Measurements from ENCODE around the gene VSX1.

Gene VSX1

GRCh38 chr20:25037288-25038102 lies 44.4 kb downstream of the VSX1 start:
- 0 out of 22 replicates have a peak, but pooled peaks cover 0 to 3% (median 0%) of the 10 kb centered on the region in 11 experiments for H3K9me3 ChIP-seq (replicated peaks in 1 of 11)
- peak overlapping the region; percentile 30 to 80 (median 71); a peak in 18 of 22 replicates for H3K9ac ChIP-seq

GRCh38 chr20:25036331-25036936 lies 45.5 kb downstream of the VSX1 start:
- Histone ChIP-seq H3K4me2 (peak overlapping the region; percentile 77 to 97 (median 91)), H3K27ac (peak overlapping the region; percentile 69 to 86 (median 79); a peak in 21 of 22 replicates), H3K9me3 (replicated peaks in 1 of 11) (0 out of 22 replicates have a peak, but pooled peaks cover 0 to 6% (median 0%) of the 10 kb centered on the region in 11 experiments), H4K20me1 (peaks cover 0 to 5% (median 0%) of the 10 kb centered on the region in 11 experiments; a peak in 4 of 22 replicates), H3K27me3 (no peaks in the 10 kb centered on the region), H3K36me3 (peaks cover 0 to 19% (median 13%) of the 10 kb centered on the region in 11 experiments; a peak in 13 of 22 replicates), H3K4me1 (peaks cover 57 to 94% (median 84%) of the 10 kb centered on the region in 10 experiments), H3K9ac (peak overlapping the region; percentile 65 to 80 (median 71)), H3K4me3 (peak overlapping the region; percentile 19 to 56 (median 42); a peak in 18 of 20 replicates)
- TF ChIP-seq Cebpa-rat (IDR thresholded peaks at IDR 0.05), result no peak

More at GRCh38 chr20:25037288-25038102, 44.4 kb downstream of the VSX1 start:
- peaks cover 0 to 5% (median 0%) of the 10 kb centered on the region in 11 experiments; a peak in 4 of 22 replicates for H4K20me1 ChIP-seq
- no peak for TF ChIP-seq Cebpa-rat (IDR thresholded peaks at IDR 0.05)
- H3K4me2 ChIP-seq, result peak overlapping the region; percentile 77 to 97 (median 91)
- peaks cover 0 to 10% (median 5%) of the 10 kb centered on the region in 11 experiments; a peak in 12 of 22 replicates for H3K36me3 ChIP-seq
- H3K4me1 ChIP-seq, result peaks cover 68 to 100% (median 95%) of the 10 kb centered on the region in 10 experiments
- no peaks in the 10 kb centered on the region for H3K27me3 ChIP-seq
- peak overlapping the region; percentile 69 to 86 (median 79); a peak in 21 of 22 replicates for H3K27ac ChIP-seq
- H3K4me3 ChIP-seq, result peak overlapping the region in 8 of 10 experiments; percentile 19 to 56 (median 44); a peak in 11 of 20 replicates

GRCh38 chr20:25035921-25036320 lies 46.0 kb downstream of the VSX1 start:
- Histone ChIP-seq H3K9me3 (replicated peaks in 1 of 11) (0 out of 22 replicates have a peak, but pooled peaks cover 0 to 6% (median 0%) of the 10 kb centered on the region in 11 experiments), H3K9ac (peak overlapping the region; percentile 65 to 80 (median 71); a peak in 21 of 22 replicates), H3K27me3 (no peaks in the 10 kb centered on the region), H4K20me1 (peaks cover 0 to 5% (median 0%) of the 10 kb centered on the region in 11 experiments; a peak in 4 of 22 replicates), H3K4me3 (peak overlapping the region; percentile 19 to 56 (median 42); a peak in 17 of 20 replicates), H3K27ac (peak overlapping the region; percentile 69 to 86 (median 79); a peak in 21 of 22 replicates), H3K4me2 (peak overlapping the region; percentile 77 to 97 (median 91)), H3K4me1 (peaks cover 57 to 89% (median 79%) of the 10 kb centered on the region in 10 experiments), H3K36me3 (peaks cover 0 to 22% (median 18%) of the 10 kb centered on the region in 11 experiments; a peak in 17 of 22 replicates)
- TF ChIP-seq Cebpa-rat (IDR thresholded peaks at IDR 0.05), result no peak

- no peak overlapping the region for H3K9ac ChIP-seq
- peaks cover 0 to 8% (median 0%) of the 10 kb centered on the region in 11 experiments; a peak in 3 of 22 replicates for H4K20me1 ChIP-seq
- H3K4me2 ChIP-seq, result peak overlapping the region in 7 of 11 experiments; percentile 5 to 97 (median 77); a peak in 9 of 22 replicates
- H3K36me3 ChIP-seq, result peaks cover 18 to 42% (median 36%) of the 10 kb centered on the region in 11 experiments; a peak in 21 of 22 replicates
- H3K4me1 ChIP-seq, result peaks cover 39 to 68% (median 59%) of the 10 kb centered on the region in 10 experiments
- TF ChIP-seq Cebpa-rat (IDR thresholded peaks at IDR 0.05), result no peak
- no peak overlapping the region for H3K4me3 ChIP-seq
- no peaks in the 10 kb centered on the region for H3K27me3 ChIP-seq
- H3K9me3 ChIP-seq (replicated peaks in 1 of 11), result 0 out of 22 replicates have a peak, but pooled peaks cover 0 to 6% (median 0%) of the 10 kb centered on the region in 11 experiments
- peak overlapping the region in 4 of 11 experiments; percentile 3 to 85 (median 23); a peak in 5 of 22 replicates for H3K27ac ChIP-seq
These were observed 48.0 kb downstream of the VSX1 start for GRCh38 chr20:25033924-25034300.

GRCh38 chr20:25033265-25033923 lies 48.5 kb downstream of the VSX1 start:
- no peak for TF ChIP-seq Cebpa-rat (IDR thresholded peaks at IDR 0.05)
- Histone ChIP-seq H3K36me3 (peaks cover 23 to 47% (median 36%) of the 10 kb centered on the region in 11 experiments; a peak in 21 of 22 replicates), H3K27ac (peak overlapping the region in 4 of 11 experiments; percentile 3 to 85 (median 23); a peak in 5 of 22 replicates), H3K27me3 (no peaks in the 10 kb centered on the region), H3K4me2 (peak overlapping the region in 7 of 11 experiments; percentile 5 to 97 (median 77); a peak in 8 of 22 replicates), H3K9me3 (replicated peaks in 1 of 11) (0 out of 22 replicates have a peak, but pooled peaks cover 0 to 6% (median 0%) of the 10 kb centered on the region in 11 experiments), H3K9ac (no peak overlapping the region; a peak in 1 of 22 replicates), H4K20me1 (peaks cover 0 to 8% (median 0%) of the 10 kb centered on the region in 11 experiments; a peak in 3 of 22 replicates), H3K4me1 (peaks cover 34 to 63% (median 54%) of the 10 kb centered on the region in 10 experiments), H3K4me3 (no peak overlapping the region)

- peaks cover 28 to 56% (median 47%) of the 10 kb centered on the region in 10 experiments for H3K4me1 ChIP-seq
- no peak overlapping the region for H3K4me3 ChIP-seq
These were observed 49.3 kb downstream of the VSX1 start for GRCh38 chr20:25032478-25033264.

GRCh38 chr20:25032065-25032477 lies 49.9 kb downstream of the VSX1 start:
- Histone ChIP-seq H3K4me1 (peaks cover 27 to 50% (median 41%) of the 10 kb centered on the region in 10 experiments), H3K4me3 (no peak overlapping the region), H3K4me2 (no peak overlapping the region), H3K27me3 (no peaks in the 10 kb centered on the region), H3K9ac (no peak overlapping the region), H4K20me1 (peaks cover 0 to 8% (median 0%) of the 10 kb centered on the region in 11 experiments; a peak in 3 of 22 replicates), H3K27ac (peak overlapping the region in 1 of 11 experiments; percentile 9; a peak in 1 of 22 replicates), H3K36me3 (peaks cover 24 to 58% (median 42%) of the 10 kb centered on the region in 11 experiments; a peak in 21 of 22 replicates), H3K9me3 (replicated peaks in 1 of 11) (0 out of 22 replicates have a peak, but pooled peaks cover 0 to 6% (median 0%) of the 10 kb centered on the region in 11 experiments)
- no peak for TF ChIP-seq Cebpa-rat (IDR thresholded peaks at IDR 0.05)

More at GRCh38 chr20:25032478-25033264, 49.3 kb downstream of the VSX1 start:
- Histone ChIP-seq H3K27ac (peak overlapping the region in 1 of 11 experiments; percentile 9; a peak in 1 of 22 replicates), H3K36me3 (peaks cover 24 to 52% (median 40%) of the 10 kb centered on the region in 11 experiments; a peak in 21 of 22 replicates), H3K9ac (no peak overlapping the region), H3K4me2 (peak overlapping the region in 3 of 11 experiments; percentile 5 to 96 (median 77); a peak in 4 of 22 replicates), H3K27me3 (no peaks in the 10 kb centered on the region), H3K9me3 (replicated peaks in 1 of 11) (0 out of 22 replicates have a peak, but pooled peaks cover 0 to 6% (median 0%) of the 10 kb centered on the region in 11 experiments), H4K20me1 (peaks cover 0 to 8% (median 0%) of the 10 kb centered on the region in 11 experiments; a peak in 3 of 22 replicates)
- no peak for TF ChIP-seq Cebpa-rat (IDR thresholded peaks at IDR 0.05)
